Ovary (tissue), 9 donors: ENCODE measurements around the gene NDUFS5. TPM values are rescaled to one million over a fixed set of nuclear protein-coding genes. Genes with fewer than 3 reads are reported as not detected.

Source experiments
- polyA plus RNA-seq, 2 donors: library from polyadenylated mRNA; stranded (reverse); fragments of 200-250 nt in 1 of 2; fragments of 350-450 nt in 1 of 2; fragmentation: Illumina TruSeq in 1 of 2; extraction: RNeasy Lipid Tissue Mini Kit (QIAGEN cat#74804) in 1 of 2; gene quantifications; one replicate each; pipeline ENCODE4 v1.2.3, GENCODE V29; 2013 to 2014
- total RNA-seq, 7 donors: library from RNA; depleted of rRNA in 2 of 7; stranded (reverse); fragments of >200 nt in 2 of 7; fragmentation: NEBNext Ultra II Directional in 3 of 7; extraction: Animal tissue kit (Norgen Biotek cat#: 25700) in 3 of 7; gene quantifications; one replicate each; pipeline versions ENCODE4 v1.1.0 to v1.2.4, GENCODE V29; 2016 to 2023
- donor health status: DM: no; HTN: no; CAD: no; lungs with moderate emphysema.
- donor health status: DM: no; HTN: no; CAD: no.
- donor health status: Bipolar disorder and iron deficiency.
- donor health status: DM: yes; HTN: yes; CAD: no.
- donor health status: DM: no; HTN: no; CAD: no.
- donor health status: DM: yes; HTN: yes; CAD: no.

Gene NDUFS5
- total and polyA plus RNA-seq, 9 donors = 126 to 492 (median 206) TPM

Other genes starting within 250 kb of the NDUFS5 start
- gene RRAGC, start 166.6 kb upstream of the NDUFS5 start, total RNA-seq = 10 to 100 TPM; 11.4 to 30.2 (median 24.2) TPM
- 10 to 100 TPM; 19.4 to 37.5 TPM for gene RRAGC, start 166.6 kb upstream of the NDUFS5 start, polyA plus RNA-seq
- 10 to 100 TPM in 6 of 7 donors, 1 to 10 TPM in 1; 8.8 to 15.2 (median 12.2) TPM for gene MYCBP, start 153.0 kb upstream of the NDUFS5 start, total RNA-seq
- gene MYCBP, start 153.0 kb upstream of the NDUFS5 start, polyA plus RNA-seq = 10 to 100 TPM in 1 of 2 donors, 1 to 10 TPM in 1; 6.2 to 15.3 TPM
- not detected for gene GJA9, start 144.8 kb upstream of the NDUFS5 start, total RNA-seq
- gene GJA9, start 144.8 kb upstream of the NDUFS5 start, polyA plus RNA-seq = not detected
- under 1 TPM in 4 of 7 donors, not detected in 3; 0.10 to 0.35 (median 0.24) TPM for gene RHBDL2, start 84.5 kb upstream of the NDUFS5 start, total RNA-seq
- gene RHBDL2, start 84.5 kb upstream of the NDUFS5 start, polyA plus RNA-seq = under 1 TPM; 0.19 to 0.32 TPM
- 10 to 100 TPM; 19.1 to 49.0 (median 42.4) TPM for gene AKIRIN1, start 35.1 kb upstream of the NDUFS5 start, total RNA-seq
- 10 to 100 TPM; 14.9 to 64.6 TPM for gene AKIRIN1, start 35.1 kb upstream of the NDUFS5 start, polyA plus RNA-seq
- gene MACF1, start 178.3 kb downstream of the NDUFS5 start, total RNA-seq = 100 to 1,000 TPM; 212 to 331 (median 269) TPM
- gene MACF1, start 178.3 kb downstream of the NDUFS5 start, polyA plus RNA-seq = 100 to 1,000 TPM in 1 of 2 donors, 10 to 100 TPM in 1; 93.6 to 198 TPM